K562 (cell line): Measurements from ENCODE around the gene ENTREP1. TPM values are rescaled to one million over a fixed set of nuclear protein-coding genes. Genes with fewer than 3 reads are reported as not detected.

ENCODE experiments used
- ATAC-seq: fragments of 200-7000 bp; cut with Tn5 transposase; 3 replicates; pipeline ENCODE4 v1.9.1; 2020; ENCODE audit warnings: moderate library complexity
- BruUV-seq: library from RNA; stranded (reverse); fragments of 400-500 nt; replicated peaks from 2 replicates; lab custom pipeline; 2021; lab: Mats Ljungman, UMichigan
- CTCF ChIA-PET: fragments of 300-600 bp; formaldehyde crosslinking; extraction: SDS; loops from one replicate; lab custom pipeline; 2021; ENCODE audit warnings: low intra/inter-chr PET ratio; lab: Yijun Ruan, JAX
- POLR2A ChIA-PET: fragments of 300-600, 350-650 bp; sonication (Branson Sonifier 250); formaldehyde crosslinking; extraction: SDS; loops from one replicate; lab custom pipeline; 2021; ENCODE audit warnings: antibody characterized with exemption, inconsistent platforms; lab: Yijun Ruan, JAX
- DNase-seq, 4 experiments: peaks; one replicate each; pipeline versions ENCODE4 v3.0.0 to v3.0.0-alpha.2; 2011 to 2018; ENCODE audit warnings: low spot score in 3 of 4, mixed read lengths in 3 of 4; ENCODE audit errors: extremely low read depth in 1 of 4
- FAIRE-seq: peaks from 2 replicates; lab custom pipeline; 2011; peaks lifted over from hg19 to GRCh38; lab: Jason Lieb, UNC
- H2AFZ ChIP-seq: 2 replicates; pipeline ENCODE4 v1.6.0; 2011; ENCODE audit warnings: low read depth, low read length, control low read depth, inconsistent platforms
- H3K27ac ChIP-seq: fragments of 200-600 bp; 3 replicates; pipeline ENCODE4 v1.8.0; 2011; ENCODE audit warnings: low read depth, mild to moderate bottlenecking, control low read depth, inconsistent platforms, low read length, moderate library complexity, mixed read lengths; ENCODE audit errors: extremely low read depth
- H3K27me3 ChIP-seq, 2 experiments: fragments of 300-600 bp in 1 of 2; 2 replicates in 1 of 2; 3 replicates in 1 of 2; pipeline versions ENCODE4 v1.6.0 to v1.8.0; 2011; ENCODE audit warnings: inconsistent platforms in 2 of 2, low read length in 2 of 2, mild to moderate bottlenecking in 1 of 2, mixed read lengths in 1 of 2, moderate library complexity in 1 of 2; ENCODE audit not compliant: control insufficient read depth in 2 of 2, insufficient read depth in 2 of 2
- H3K36me3 ChIP-seq: fragments of 300-600 bp; 3 replicates; pipeline ENCODE4 v1.8.0; 2011; ENCODE audit warnings: mild to moderate bottlenecking, low read length, inconsistent platforms; ENCODE audit not compliant: control insufficient read depth, insufficient read depth
- H3K4me1 ChIP-seq, 2 experiments: fragments of 200-600 bp in 1 of 2; replicated peaks in 1 of 2; 2 replicates in 1 of 2; 3 replicates in 1 of 2; pipeline versions ENCODE4 v1.5.1 to v1.8.0; 2011; ENCODE audit warnings: inconsistent platforms in 2 of 2, low read length in 2 of 2, mild to moderate bottlenecking in 1 of 2, mixed read lengths in 1 of 2, moderate library complexity in 1 of 2; ENCODE audit not compliant: control insufficient read depth in 2 of 2, insufficient read depth in 2 of 2
- H3K4me2 ChIP-seq: 2 replicates; pipeline ENCODE4 v1.6.1; 2011; ENCODE audit warnings: low read length, control low read depth, inconsistent platforms, mixed read lengths; ENCODE audit not compliant: insufficient read depth
- H3K4me3 ChIP-seq: fragments of 200-600 bp; sonication (generic), shearing (Covaris generic); 2 replicates; pipeline ENCODE4 v1.5.1; 2016; ENCODE audit warnings: control low read depth, inconsistent platforms
- H3K79me2 ChIP-seq: fragments of 200-600 bp; 3 replicates; pipeline ENCODE4 v1.8.0; 2011; ENCODE audit warnings: low read length, inconsistent platforms; ENCODE audit not compliant: control insufficient read depth, insufficient read depth
- H3K9ac ChIP-seq, 2 experiments: 2 replicates each; pipeline versions ENCODE4 v1.6.0 to v1.6.1; 2011; ENCODE audit warnings: low read depth in 2 of 2, low read length in 2 of 2, control low read depth in 1 of 2, inconsistent platforms in 1 of 2, mild to moderate bottlenecking in 1 of 2, mixed read lengths in 1 of 2; ENCODE audit not compliant: insufficient read depth in 1 of 2
- H3K9me1 ChIP-seq: one replicate; pipeline ENCODE4 v1.6.0; 2011; ENCODE audit warnings: inconsistent platforms, mild to moderate bottlenecking, low read length, moderate library complexity; ENCODE audit not compliant: control insufficient read depth, insufficient read depth
- H3K9me3 ChIP-seq: replicated peaks from 2 replicates; pipeline ENCODE4 v1.5.1; 2011; ENCODE audit warnings: low read depth, low read length, inconsistent platforms; ENCODE audit not compliant: control insufficient read depth, insufficient read depth
- H4K20me1 ChIP-seq: replicated peaks from 2 replicates; pipeline ENCODE4 v1.6.1; 2011; ENCODE audit warnings: low read length, inconsistent platforms, mixed read lengths; ENCODE audit not compliant: control insufficient read depth, insufficient read depth
- DDX20 ChIP-seq: fragments of 450-650 bp; IDR thresholded peaks from 2 replicates; pipeline ENCODE4 v1.6.1; 2016; ENCODE audit warnings: missing genetic modification characterization, low read depth, mild to moderate bottlenecking, missing compliant biosample characterization, moderate library complexity
- GTF2E2 ChIP-seq: fragments of 200-800 bp; sonication (Bioruptor generic); IDR thresholded peaks from 2 replicates; pipeline ENCODE4 v1.6.1; 2016; ENCODE audit warnings: missing genetic modification characterization, missing compliant biosample characterization
- JUNB ChIP-seq: fragments of 450-650 bp; formaldehyde crosslinking; conservative IDR thresholded peaks from 2 replicates; pipeline ENCODE4 v1.4.0; 2020; ENCODE audit warnings: mild to moderate bottlenecking
- KAT7 ChIP-seq: sonication (generic); formaldehyde crosslinking; IDR thresholded peaks from 2 replicates; pipeline ENCODE4 v1.8.0; 2022; ENCODE audit warnings: missing genetic modification reagents, mild to moderate bottlenecking, borderline replicate concordance
- MCM5 ChIP-seq: fragments of 450-650 bp; IDR thresholded peaks from 2 replicates; pipeline ENCODE4 v1.6.1; 2016; ENCODE audit warnings: low read depth
- POLR2A ChIP-seq: fragments of 450-650 bp; conservative IDR thresholded peaks from 2 replicates; pipeline ENCODE4 v1.6.1; 2016
- SLC30A9 ChIP-seq: fragments of 250-450 bp; sonication (Bioruptor Pico); IDR thresholded peaks from 2 replicates; pipeline ENCODE4 v1.8.0; 2022; ENCODE audit warnings: mild to moderate bottlenecking, moderate library complexity
- SMARCE1 ChIP-seq: fragments of 450-650 bp; IDR thresholded peaks from 2 replicates; pipeline ENCODE4 v1.7.1; 2016; ENCODE audit warnings: mild to moderate bottlenecking
- ZFP36 ChIP-seq: fragments of 150-350 bp; IDR thresholded peaks from 2 replicates; pipeline ENCODE4 v1.6.1; 2018; ENCODE audit warnings: low read length, low read depth; ENCODE audit not compliant: partially characterized antibody
- WGBS: fragments of 100-300 bp; shearing (Covaris generic); methylation state at CpG from one replicate; pipeline ENCODE4 v1.1.6; 2016; ENCODE audit warnings: low coverage, mixed read lengths; ENCODE audit not compliant: insufficient coverage; ENCODE audit errors: missing lambda C conversion rate; 5-methylcytosine and 5-hydroxymethylcytosine counted together
- in situ Hi-C: fragments of 300-500 bp; cut with MboI; formaldehyde crosslinking; loops from 4 replicates; pipeline ENCODE4 v1.15.0; 2018; ENCODE audit warnings: inconsistent platforms, mixed read lengths
- intact Hi-C: fragments of 100-400 bp; cut with micrococcal nuclease; formaldehyde crosslinking; loops from 2 replicates; pipeline ENCODE4 v1.14.2; 2022
- polyA plus RNA-seq, 8 experiments: library from polyadenylated mRNA; depleted of rRNA in 4 of 8; stranded (reverse) in 5 of 8; unstranded in 3 of 8; fragments of >200 nt; fragmentation: Nextera tagmentation in 2 of 8; fragmentation: Illumina TruSeq in 1 of 8; extraction: Ambion mirVana in 2 of 8; extraction: Trizol in 1 of 8; gene quantifications; 2 replicates each; pipeline versions ENCODE4 v1.2.1 to v1.2.3, GENCODE V29; 2011 to 2014; ENCODE audit warnings: inconsistent platforms in 1 of 8, missing spikeins in 1 of 8
- total RNA-seq, 7 experiments: library from RNA; depleted of rRNA in 6 of 7; stranded (reverse); fragments of >200 nt in 6 of 7; fragmentation: Illumina TruSeq in 2 of 7; extraction: Trizol in 2 of 7; gene quantifications; 2 replicates each; pipeline versions ENCODE4 v1.2.1 to v1.2.3, GENCODE V29; 2011 to 2021; ENCODE audit warnings: low replicate concordance in 1 of 7
- TF ChIP-seq, protein P1 (sequence below), 2 experiments: fragments of 450-650 bp; IDR thresholded peaks; 2 replicates each; pipeline ENCODE4 v1.6.1; 2016

ENTREP1 gene
- total and polyA plus RNA-seq, 9 of the 15 experiments (the other 6 are each of a cell fraction or from before 2014, with no cell fraction given), result not detected

DNA sequence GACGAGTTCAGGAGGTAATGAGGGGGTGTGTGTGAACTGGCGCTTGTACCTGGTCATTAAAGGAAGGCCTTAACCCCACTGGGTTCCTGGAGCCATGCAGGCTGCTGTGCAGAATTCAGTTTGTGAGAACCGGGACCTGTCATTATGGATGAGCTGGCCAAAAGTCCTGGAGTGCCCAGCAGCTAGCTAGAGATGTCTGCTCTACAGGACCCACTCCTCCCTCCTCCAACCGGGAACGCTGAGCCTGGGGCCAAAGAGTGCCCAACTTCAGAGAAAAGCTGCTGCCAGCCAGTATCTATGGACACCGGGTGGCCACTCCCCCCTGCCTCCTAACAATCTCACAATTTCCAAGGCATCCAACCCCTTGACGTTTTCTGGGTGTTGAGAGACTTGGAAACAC is 1.2 kb downstream of the ENTREP1 start:
- ATAC-seq, result no peak
- POLR2A ChIA-PET, result no interaction called here
- Histone ChIP-seq H3K4me2 (no peak overlapping the region), H3K27me3 (peaks cover 8 to 20% of the 10 kb centered on the region in 2 experiments; a peak in 3 of 5 replicates), H3K4me3 (no peak overlapping the region), H3K36me3 (no peaks in the 10 kb centered on the region), H4K20me1 (no peaks in the 10 kb centered on the region), H3K79me2 (no peaks in the 10 kb centered on the region), H3K27ac (no peak overlapping the region), H2AFZ (no peak overlapping the region), H3K9me1 (no peaks in the 10 kb centered on the region), H3K9ac (no peak overlapping the region), H3K9me3 (no peaks in the 10 kb centered on the region), H3K4me1 (peaks cover 0 to 7% of the 10 kb centered on the region in 2 experiments; a peak in 1 of 5 replicates)
- WGBS, result 0% methylated on average over 7 of the region's 7 CpGs
- in situ Hi-C loops, result no loop called here
- TF ChIP-seq SMARCE1 (no peak), JUNB (CRISPR knock-in tag) (no peak), SLC30A9 (no peak), ZFP36 (no peak), POLR2A (no peak), MCM5 (no peak), DDX20 (tag) (no peak), KAT7 (CRISPR knock-in tag) (no peak), GTF2E2 (tag) (no peak)
- TF ChIP-seq, protein P1, sequence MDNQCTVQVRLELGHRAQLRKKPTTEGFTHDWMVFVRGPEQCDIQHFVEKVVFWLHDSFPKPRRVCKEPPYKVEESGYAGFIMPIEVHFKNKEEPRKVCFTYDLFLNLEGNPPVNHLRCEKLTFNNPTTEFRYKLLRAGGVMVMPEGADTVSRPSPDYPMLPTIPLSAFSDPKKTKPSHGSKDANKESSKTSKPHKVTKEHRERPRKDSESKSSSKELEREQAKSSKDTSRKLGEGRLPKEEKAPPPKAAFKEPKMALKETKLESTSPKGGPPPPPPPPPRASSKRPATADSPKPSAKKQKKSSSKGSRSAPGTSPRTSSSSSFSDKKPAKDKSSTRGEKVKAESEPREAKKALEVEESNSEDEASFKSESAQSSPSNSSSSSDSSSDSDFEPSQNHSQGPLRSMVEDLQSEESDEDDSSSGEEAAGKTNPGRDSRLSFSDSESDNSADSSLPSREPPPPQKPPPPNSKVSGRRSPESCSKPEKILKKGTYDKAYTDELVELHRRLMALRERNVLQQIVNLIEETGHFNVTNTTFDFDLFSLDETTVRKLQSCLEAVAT (IDR thresholded peaks at IDR 0.05), result no peak
- no peak for DNase-seq
- no peak for FAIRE-seq
- CTCF ChIA-PET, result no interaction called here
- intact Hi-C loops, result no loop called here
- no TSS peak for BruUV-seq
